ENCODE results near the gene OPRM1.

DNA sequence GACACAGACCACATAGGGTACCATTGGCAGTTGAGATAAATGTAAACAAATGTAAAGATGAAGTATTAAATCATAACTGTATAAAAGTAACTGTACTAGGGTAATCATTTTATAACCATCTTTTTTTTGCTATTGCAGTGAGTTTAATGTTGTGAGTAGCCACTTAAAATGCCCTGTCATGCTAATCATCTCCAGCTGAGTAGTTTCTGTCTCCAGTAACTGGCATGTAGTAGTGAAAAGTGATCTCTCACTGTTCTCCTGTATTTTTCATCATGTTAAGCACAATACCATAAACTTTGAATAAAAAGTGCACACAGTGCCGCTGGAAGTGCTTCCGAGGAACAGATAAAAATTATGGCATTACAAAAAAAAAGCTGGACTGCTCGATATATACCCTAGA is 45.0 kb upstream of the OPRM1 start:
- TF ChIP-seq POLR2A (IDR thresholded peaks at IDR 0.05) (no peak), CTCF (IDR thresholded peaks at IDR 0.05) (no peak), POLR2AphosphoS5 (IDR thresholded peaks at IDR 0.05) (no peak)

Data from gastroesophageal sphincter (tissue), 3 donors.